ENCODE data around the gene MPRIP.

MPRIP gene

GRCh38 chr17:17152385-17152784 lies 110.1 kb downstream of the MPRIP start:
- peaks cover 71% of the 10 kb centered on the region for H3K36me3 ChIP-seq (replicated peaks)
- TF ChIP-seq, protein P1, sequence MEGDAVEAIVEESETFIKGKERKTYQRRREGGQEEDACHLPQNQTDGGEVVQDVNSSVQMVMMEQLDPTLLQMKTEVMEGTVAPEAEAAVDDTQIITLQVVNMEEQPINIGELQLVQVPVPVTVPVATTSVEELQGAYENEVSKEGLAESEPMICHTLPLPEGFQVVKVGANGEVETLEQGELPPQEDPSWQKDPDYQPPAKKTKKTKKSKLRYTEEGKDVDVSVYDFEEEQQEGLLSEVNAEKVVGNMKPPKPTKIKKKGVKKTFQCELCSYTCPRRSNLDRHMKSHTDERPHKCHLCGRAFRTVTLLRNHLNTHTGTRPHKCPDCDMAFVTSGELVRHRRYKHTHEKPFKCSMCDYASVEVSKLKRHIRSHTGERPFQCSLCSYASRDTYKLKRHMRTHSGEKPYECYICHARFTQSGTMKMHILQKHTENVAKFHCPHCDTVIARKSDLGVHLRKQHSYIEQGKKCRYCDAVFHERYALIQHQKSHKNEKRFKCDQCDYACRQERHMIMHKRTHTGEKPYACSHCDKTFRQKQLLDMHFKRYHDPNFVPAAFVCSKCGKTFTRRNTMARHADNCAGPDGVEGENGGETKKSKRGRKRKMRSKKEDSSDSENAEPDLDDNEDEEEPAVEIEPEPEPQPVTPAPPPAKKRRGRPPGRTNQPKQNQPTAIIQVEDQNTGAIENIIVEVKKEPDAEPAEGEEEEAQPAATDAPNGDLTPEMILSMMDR (IDR thresholded peaks at IDR 0.05; ENCODE audit: low read depth, low read length, missing control alignments) = no peak

DNA sequence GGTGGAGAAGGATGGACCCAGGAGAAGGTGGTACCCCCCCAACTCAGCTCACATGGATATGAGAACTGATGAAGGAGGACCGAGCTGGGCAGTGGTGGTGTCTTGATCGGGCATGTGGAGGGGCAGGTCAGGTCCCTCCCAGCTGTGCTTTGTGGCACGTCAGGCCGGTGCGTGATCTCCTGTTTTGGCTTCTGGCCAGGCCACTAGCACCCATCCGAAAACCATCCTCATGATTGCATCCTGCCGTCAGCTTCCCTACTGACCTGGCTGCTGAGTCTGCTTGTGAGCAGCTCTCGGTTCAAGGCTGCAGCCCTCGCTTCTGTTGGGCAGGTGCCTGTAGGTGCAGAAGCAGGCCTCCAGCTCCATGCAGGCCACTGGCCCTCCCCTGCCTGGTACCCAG lies 110.8 kb downstream of the MPRIP start:
- TF ChIP-seq, protein P1 (IDR thresholded peaks at IDR 0.05; ENCODE audit: low read depth, low read length, missing control alignments) = no peak
- Histone ChIP-seq H3K4me3 (ENCODE audit: low read depth, low read length) (no peak overlapping the region), H3K27ac (no peak overlapping the region), H3K36me3 (replicated peaks) (peaks cover 67% of the 10 kb centered on the region), H3K27me3 (replicated peaks) (no peaks in the 10 kb centered on the region)
- DNase-seq = no peak
- in situ Hi-C loops (cut with HindIII; ENCODE audit: low pct_ligation_motif_present, low sequenced_read_pairs) = no loop called here

More at GRCh38 chr17:17152385-17152784, 110.1 kb downstream of the MPRIP start:
- Histone ChIP-seq H3K27me3 (replicated peaks) (no peaks in the 10 kb centered on the region), H3K4me3 (ENCODE audit: low read depth, low read length) (no peak overlapping the region), H3K27ac (peak overlapping the region; percentile 61)
- DNase-seq = no peak
- in situ Hi-C loops (cut with HindIII; ENCODE audit: low pct_ligation_motif_present, low sequenced_read_pairs) = no loop called here

DNA sequence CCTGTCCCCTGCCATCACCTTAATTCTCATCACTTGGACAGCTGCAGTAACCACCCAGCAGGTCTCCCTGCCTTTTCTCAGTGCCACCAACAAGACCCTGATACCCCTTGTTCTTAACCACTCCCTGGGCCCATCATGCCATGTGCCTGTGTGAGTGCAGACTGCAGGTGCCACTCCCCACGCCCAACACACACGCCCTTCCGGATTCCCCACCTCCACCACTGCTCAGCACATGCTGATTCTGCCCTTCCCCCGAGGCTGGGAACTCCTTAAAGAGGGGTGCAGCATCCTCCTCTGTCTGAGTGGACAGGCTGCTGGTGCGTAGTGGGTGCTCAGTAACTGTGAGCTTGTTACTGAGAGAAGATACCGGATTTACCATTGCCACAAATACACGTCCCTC lies 111.5 kb downstream of the MPRIP start:
- no peak overlapping the region for H3K27ac ChIP-seq
- in situ Hi-C loops (cut with HindIII; ENCODE audit: low pct_ligation_motif_present, low sequenced_read_pairs) = no loop called here
- no peak overlapping the region for H3K4me3 ChIP-seq (ENCODE audit: low read depth, low read length)
- H3K27me3 ChIP-seq (replicated peaks) = no peaks in the 10 kb centered on the region
- H3K36me3 ChIP-seq (replicated peaks) = peaks cover 62% of the 10 kb centered on the region
- DNase-seq = no peak
- TF ChIP-seq, protein P1 (IDR thresholded peaks at IDR 0.05; ENCODE audit: low read depth, low read length, missing control alignments) = no peak

- in situ Hi-C loops (cut with HindIII; ENCODE audit: low pct_ligation_motif_present, low sequenced_read_pairs) = no loop called here
- Histone ChIP-seq H3K36me3 (replicated peaks) (peaks cover 66% of the 10 kb centered on the region), H3K4me3 (ENCODE audit: low read depth, low read length) (no peak overlapping the region), H3K27ac (no peak overlapping the region), H3K27me3 (replicated peaks) (no peaks in the 10 kb centered on the region)
- TF ChIP-seq, protein P1 (IDR thresholded peaks at IDR 0.05; ENCODE audit: low read depth, low read length, missing control alignments) = no peak
- no peak for DNase-seq
These were observed 112.3 kb downstream of the MPRIP start for GRCh38 chr17:17154556-17154955.

- no peaks in the 10 kb centered on the region for H3K27me3 ChIP-seq (replicated peaks)
- peaks cover 67% of the 10 kb centered on the region for H3K36me3 ChIP-seq (replicated peaks)
- in situ Hi-C loops (cut with HindIII; ENCODE audit: low pct_ligation_motif_present, low sequenced_read_pairs) = no loop called here
- TF ChIP-seq, protein P1 (IDR thresholded peaks at IDR 0.05; ENCODE audit: low read depth, low read length, missing control alignments) = no peak
- no peak overlapping the region for H3K4me3 ChIP-seq (ENCODE audit: low read depth, low read length)
- DNase-seq = no peak
- no peak overlapping the region for H3K27ac ChIP-seq
These were observed 112.7 kb downstream of the MPRIP start for GRCh38 chr17:17154981-17155380.

GRCh38 chr17:17155568-17155967 lies 113.3 kb downstream of the MPRIP start:
- peaks cover 69% of the 10 kb centered on the region for H3K36me3 ChIP-seq (replicated peaks)
- H3K4me3 ChIP-seq (ENCODE audit: low read depth, low read length) = no peak overlapping the region
- H3K27ac ChIP-seq = peak overlapping the region; percentile 25
- H3K27me3 ChIP-seq (replicated peaks) = no peaks in the 10 kb centered on the region
- in situ Hi-C loops (cut with HindIII; ENCODE audit: low pct_ligation_motif_present, low sequenced_read_pairs) = no loop called here
- TF ChIP-seq, protein P1 (IDR thresholded peaks at IDR 0.05; ENCODE audit: low read depth, low read length, missing control alignments) = peak; percentile 6
- no peak for DNase-seq
